ENCODE data around the gene KMT2D.

The KMT2D gene

GRCh38 chr12:49037111-49037946 lies 23.3 kb downstream of the KMT2D start:
- H3K27me3 ChIP-seq = no peaks in the 10 kb centered on the region
- H3K4me2 ChIP-seq = no peak overlapping the region
- TF ChIP-seq Cebpa-rat (IDR thresholded peaks at IDR 0.05) = no peak
- H3K9me3 ChIP-seq (replicated peaks in 1 of 11) = no peaks in the 10 kb centered on the region
- H3K4me3 ChIP-seq = no peak overlapping the region
- peaks cover 99 to 100% (median 100%) of the 10 kb centered on the region in 11 experiments for H3K36me3 ChIP-seq
- no peak overlapping the region for H3K9ac ChIP-seq
- peaks cover 67 to 100% (median 100%) of the 10 kb centered on the region in 11 experiments for H4K20me1 ChIP-seq
- no peaks in the 10 kb centered on the region for H3K4me1 ChIP-seq
- H3K27ac ChIP-seq = no peak overlapping the region

- no peak for TF ChIP-seq Cebpa-rat (IDR thresholded peaks at IDR 0.05)
- peaks cover 99 to 100% (median 100%) of the 10 kb centered on the region in 11 experiments for H3K36me3 ChIP-seq
- H3K4me2 ChIP-seq = no peak overlapping the region
- H3K9ac ChIP-seq = no peak overlapping the region
- no peak overlapping the region for H3K4me3 ChIP-seq
- peaks cover 71 to 100% (median 100%) of the 10 kb centered on the region in 11 experiments for H4K20me1 ChIP-seq
- H3K27ac ChIP-seq = no peak overlapping the region
- H3K27me3 ChIP-seq = no peaks in the 10 kb centered on the region
- no peaks in the 10 kb centered on the region for H3K4me1 ChIP-seq
- H3K9me3 ChIP-seq (replicated peaks in 1 of 11) = no peaks in the 10 kb centered on the region
Observed at GRCh38 chr12:49036029-49036428, 24.6 kb downstream of the KMT2D start.

GRCh38 chr12:49034286-49034622 lies 26.3 kb downstream of the KMT2D start:
- H4K20me1 ChIP-seq = peaks cover 71 to 100% (median 93%) of the 10 kb centered on the region in 11 experiments
- TF ChIP-seq Cebpa-rat (IDR thresholded peaks at IDR 0.05) = no peak
- 0 out of 20 replicates have a peak, but pooled peaks cover 0 to 4% (median 0%) of the 10 kb centered on the region in 10 experiments for H3K4me1 ChIP-seq
- H3K27ac ChIP-seq = no peak overlapping the region
- H3K36me3 ChIP-seq = peaks cover 95 to 100% (median 99%) of the 10 kb centered on the region in 11 experiments
- no peaks in the 10 kb centered on the region for H3K9me3 ChIP-seq (replicated peaks in 1 of 11)
- H3K9ac ChIP-seq = no peak overlapping the region
- no peak overlapping the region for H3K4me2 ChIP-seq
- no peaks in the 10 kb centered on the region for H3K27me3 ChIP-seq
- H3K4me3 ChIP-seq = no peak overlapping the region

- no peaks in the 10 kb centered on the region for H3K9me3 ChIP-seq (replicated peaks in 1 of 11)
- H4K20me1 ChIP-seq = peaks cover 71 to 100% (median 93%) of the 10 kb centered on the region in 11 experiments
- no peak overlapping the region for H3K4me3 ChIP-seq
- no peak overlapping the region for H3K9ac ChIP-seq
- peaks cover 95 to 100% (median 99%) of the 10 kb centered on the region in 11 experiments for H3K36me3 ChIP-seq
- no peak overlapping the region for H3K27ac ChIP-seq
- H3K4me2 ChIP-seq = no peak overlapping the region
- no peak for TF ChIP-seq Cebpa-rat (IDR thresholded peaks at IDR 0.05)
- H3K4me1 ChIP-seq = peaks cover 0 to 9% (median 0%) of the 10 kb centered on the region in 10 experiments; a peak in 5 of 20 replicates
- H3K27me3 ChIP-seq = no peaks in the 10 kb centered on the region
Observed at GRCh38 chr12:49033611-49034285, 26.8 kb downstream of the KMT2D start.

- Histone ChIP-seq H3K4me2 (no peak overlapping the region), H4K20me1 (peaks cover 63 to 100% (median 93%) of the 10 kb centered on the region in 11 experiments), H3K27me3 (no peaks in the 10 kb centered on the region), H3K4me3 (no peak overlapping the region), H3K9ac (no peak overlapping the region), H3K27ac (no peak overlapping the region), H3K9me3 (replicated peaks in 1 of 11) (no peaks in the 10 kb centered on the region), H3K4me1 (peaks cover 0 to 18% (median 0%) of the 10 kb centered on the region in 10 experiments; a peak in 6 of 20 replicates), H3K36me3 (peaks cover 95 to 100% (median 99%) of the 10 kb centered on the region in 11 experiments)
- TF ChIP-seq Cebpa-rat (IDR thresholded peaks at IDR 0.05) = no peak
Observed at GRCh38 chr12:49032679-49033447, 27.7 kb downstream of the KMT2D start.

- H3K4me3 ChIP-seq = no peak overlapping the region
- H3K4me1 ChIP-seq = peaks cover 0 to 20% (median 0%) of the 10 kb centered on the region in 10 experiments; a peak in 6 of 20 replicates
- H3K9ac ChIP-seq = no peak overlapping the region
- H3K27ac ChIP-seq = no peak overlapping the region
- TF ChIP-seq Cebpa-rat (IDR thresholded peaks at IDR 0.05) = no peak
- no peak overlapping the region for H3K4me2 ChIP-seq
- H3K27me3 ChIP-seq = no peaks in the 10 kb centered on the region
- peaks cover 57 to 100% (median 93%) of the 10 kb centered on the region in 11 experiments for H4K20me1 ChIP-seq
- H3K36me3 ChIP-seq = peaks cover 95 to 100% (median 99%) of the 10 kb centered on the region in 11 experiments
- no peaks in the 10 kb centered on the region for H3K9me3 ChIP-seq (replicated peaks in 1 of 11)
Observed at GRCh38 chr12:49032276-49032675, 28.3 kb downstream of the KMT2D start.

GRCh38 chr12:49031573-49032161 lies 28.9 kb downstream of the KMT2D start:
- no peaks in the 10 kb centered on the region for H3K27me3 ChIP-seq

GRCh38 chr12:49030714-49031572 lies 29.7 kb downstream of the KMT2D start:
- Histone ChIP-seq H3K4me1 (peaks cover 0 to 20% (median 0%) of the 10 kb centered on the region in 10 experiments; a peak in 6 of 20 replicates), H3K4me2 (no peak overlapping the region), H3K9me3 (replicated peaks in 1 of 11) (no peaks in the 10 kb centered on the region), H3K36me3 (peaks cover 95 to 100% (median 99%) of the 10 kb centered on the region in 11 experiments), H4K20me1 (peaks cover 52 to 100% (median 90%) of the 10 kb centered on the region in 11 experiments), H3K9ac (no peak overlapping the region), H3K27ac (no peak overlapping the region), H3K27me3 (no peaks in the 10 kb centered on the region), H3K4me3 (no peak overlapping the region)
- no peak for TF ChIP-seq Cebpa-rat (IDR thresholded peaks at IDR 0.05)

More at GRCh38 chr12:49031573-49032161, 28.9 kb downstream of the KMT2D start:
- H3K9ac ChIP-seq = no peak overlapping the region
- H4K20me1 ChIP-seq = peaks cover 53 to 100% (median 90%) of the 10 kb centered on the region in 11 experiments
- peaks cover 0 to 20% (median 0%) of the 10 kb centered on the region in 10 experiments; a peak in 6 of 20 replicates for H3K4me1 ChIP-seq
- no peaks in the 10 kb centered on the region for H3K9me3 ChIP-seq (replicated peaks in 1 of 11)
- H3K4me3 ChIP-seq = no peak overlapping the region
- H3K27ac ChIP-seq = no peak overlapping the region
- no peak overlapping the region for H3K4me2 ChIP-seq
- TF ChIP-seq Cebpa-rat (IDR thresholded peaks at IDR 0.05) = no peak
- peaks cover 95 to 100% (median 99%) of the 10 kb centered on the region in 11 experiments for H3K36me3 ChIP-seq

Measured in BLaER1 treated with 17β-estradiol and CSF1 and Interleukin-3, amounts not matched to agents 10 nM and 100 nM (cell line).